Common myeloid progenitor, CD34-positive (primary cell): Measurements from ENCODE around the gene ESR2.
"Not testable (repeated sequence)": the region's sequence is repeated elsewhere in the genome, so short reads cannot be mapped to it uniquely, and the experiment has no call there.

Source experiments
- CTCF ChIA-PET: fragments of 350-600 bp; sonication (Branson Sonifier 250); formaldehyde crosslinking; loops from one replicate; lab custom pipeline; 2021; ENCODE audit warnings: antibody characterized with exemption; lab: Charles Lee
- POLR2A ChIA-PET: fragments of 350-600 bp; sonication (Branson Sonifier 250); formaldehyde crosslinking; loops from one replicate; lab custom pipeline; 2021; ENCODE audit warnings: antibody characterized with exemption; lab: Charles Lee
- DNase-seq, 3 donors: peaks; one replicate each; pipeline versions ENCODE4 v3.0.0 to v3.0.0-alpha.2; 2013
- H3K27ac ChIP-seq, 2 experiments: 1 replicate in 1 of 2; 2 replicates in 1 of 2; pipeline ENCODE4 v1.7.0; 2013; ENCODE audit warnings: inconsistent platforms in 2 of 2, low read length in 2 of 2, mild to moderate bottlenecking in 2 of 2, low read depth in 1 of 2, moderate library complexity in 1 of 2; ENCODE audit not compliant: severe bottlenecking in 2 of 2, insufficient read depth in 1 of 2, poor library complexity in 1 of 2
- H3K27me3 ChIP-seq, 5 experiments: replicated peaks in 2 of 5; 1 replicate in 3 of 5; 2 replicates in 2 of 5; pipeline versions ENCODE4 v1.6.1 to v1.7.0; 2013; ENCODE audit warnings: low read length in 4 of 5, mild to moderate bottlenecking in 2 of 5, moderate library complexity in 2 of 5, inconsistent platforms in 1 of 5; ENCODE audit not compliant: insufficient read depth in 5 of 5, control insufficient read depth in 4 of 5
- H3K36me3 ChIP-seq, 4 experiments: 1 replicate in 2 of 4; 2 replicates in 2 of 4; pipeline versions ENCODE4 v1.6.1 to v1.7.0; 2013; ENCODE audit warnings: low read length in 3 of 4, control low read depth in 1 of 4, mild to moderate bottlenecking in 1 of 4; ENCODE audit not compliant: control insufficient read depth in 4 of 4, insufficient read depth in 4 of 4
- H3K4me1 ChIP-seq, 4 experiments: 1 replicate in 3 of 4; 2 replicates in 1 of 4; pipeline versions ENCODE4 v1.6.1 to v1.7.1; 2013; ENCODE audit warnings: low read length in 3 of 4, mild to moderate bottlenecking in 3 of 4, control low read depth in 1 of 4, inconsistent platforms in 1 of 4, moderate library complexity in 1 of 4; ENCODE audit not compliant: control insufficient read depth in 4 of 4, insufficient read depth in 4 of 4; ENCODE audit errors: control extremely low read depth in 1 of 4
- H3K4me3 ChIP-seq, 7 experiments: 1 replicate in 4 of 7; 2 replicates in 3 of 7; pipeline versions ENCODE4 v1.5.1 to v1.7.0; 2013; ENCODE audit warnings: mild to moderate bottlenecking in 7 of 7, low read length in 6 of 7, moderate library complexity in 6 of 7, inconsistent platforms in 2 of 7, low read depth in 2 of 7, control low read depth in 1 of 7; ENCODE audit not compliant: insufficient read depth in 4 of 7, control insufficient read depth in 1 of 7; ENCODE audit errors: extremely low read depth in 1 of 7
- H3K9me3 ChIP-seq, 5 experiments: 1 replicate in 4 of 5; 2 replicates in 1 of 5; pipeline versions ENCODE4 v1.6.1 to v1.7.1; 2013; ENCODE audit warnings: low read length in 4 of 5, mild to moderate bottlenecking in 2 of 5, inconsistent platforms in 1 of 5, low read depth in 1 of 5, moderate library complexity in 1 of 5; ENCODE audit not compliant: control insufficient read depth in 4 of 5, insufficient read depth in 2 of 5; ENCODE audit errors: control extremely low read depth in 1 of 5
- WGBS: methylation state at CpG from one replicate; pipeline ENCODE4 v1.1.5; 2013; ENCODE audit not compliant: insufficient coverage; 5-methylcytosine and 5-hydroxymethylcytosine counted together

Gene ESR2

DNA sequence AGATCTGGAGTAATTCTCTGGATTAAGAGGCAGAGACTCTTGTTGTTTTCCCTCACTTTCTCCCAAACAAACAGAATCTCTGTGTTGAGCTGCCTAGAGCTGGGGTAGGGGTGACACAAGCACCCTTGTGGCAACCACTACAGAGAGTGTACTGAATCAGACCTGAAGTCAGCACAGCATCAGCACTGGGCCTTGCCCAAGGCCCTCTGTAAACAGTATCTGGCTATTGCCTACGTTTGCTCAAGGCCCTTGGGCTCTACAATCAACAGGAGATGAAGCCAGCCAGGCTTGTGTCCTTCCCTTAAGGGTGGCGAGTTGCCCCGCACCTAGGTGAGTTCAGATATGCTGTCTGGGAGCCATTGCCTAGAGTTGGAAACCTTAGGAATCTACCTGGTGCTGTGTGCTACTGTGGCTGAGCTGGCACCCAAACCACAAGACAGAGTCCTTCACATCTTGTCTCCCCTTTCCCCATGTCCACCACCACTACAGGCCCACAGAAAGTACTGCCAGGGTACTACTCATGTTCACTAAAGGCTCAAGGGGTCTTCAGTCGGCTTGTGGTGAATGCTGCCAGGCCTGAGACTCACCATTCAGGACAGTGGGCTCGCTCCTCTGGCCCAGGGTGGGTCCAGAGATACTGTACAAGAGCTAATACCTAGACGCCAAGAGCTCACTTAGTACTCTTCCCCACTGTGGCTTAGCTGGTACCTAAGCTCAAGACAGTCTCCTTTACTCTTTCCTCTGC, 234.5 kb downstream of the ESR2 start:
- DNase-seq = no peak
- H3K4me1 ChIP-seq = no peaks in the 10 kb centered on the region
- ChIA-PET CTCF (interaction anchor here (1.7 kb wide), 1 partner anchor 235 kb away, joined by 4 read pairs; no protein-coding TSS in a partner anchor), POLR2A (no interaction called here)
- no peak overlapping the region for H3K27ac ChIP-seq
- H3K36me3 ChIP-seq = no peaks in the 10 kb centered on the region
- H3K4me3 ChIP-seq = no peak overlapping the region
- no peaks in the 10 kb centered on the region for H3K9me3 ChIP-seq
- 94% methylated on average over 5 of the region's 6 CpGs for WGBS
- no peaks in the 10 kb centered on the region for H3K27me3 ChIP-seq

DNA sequence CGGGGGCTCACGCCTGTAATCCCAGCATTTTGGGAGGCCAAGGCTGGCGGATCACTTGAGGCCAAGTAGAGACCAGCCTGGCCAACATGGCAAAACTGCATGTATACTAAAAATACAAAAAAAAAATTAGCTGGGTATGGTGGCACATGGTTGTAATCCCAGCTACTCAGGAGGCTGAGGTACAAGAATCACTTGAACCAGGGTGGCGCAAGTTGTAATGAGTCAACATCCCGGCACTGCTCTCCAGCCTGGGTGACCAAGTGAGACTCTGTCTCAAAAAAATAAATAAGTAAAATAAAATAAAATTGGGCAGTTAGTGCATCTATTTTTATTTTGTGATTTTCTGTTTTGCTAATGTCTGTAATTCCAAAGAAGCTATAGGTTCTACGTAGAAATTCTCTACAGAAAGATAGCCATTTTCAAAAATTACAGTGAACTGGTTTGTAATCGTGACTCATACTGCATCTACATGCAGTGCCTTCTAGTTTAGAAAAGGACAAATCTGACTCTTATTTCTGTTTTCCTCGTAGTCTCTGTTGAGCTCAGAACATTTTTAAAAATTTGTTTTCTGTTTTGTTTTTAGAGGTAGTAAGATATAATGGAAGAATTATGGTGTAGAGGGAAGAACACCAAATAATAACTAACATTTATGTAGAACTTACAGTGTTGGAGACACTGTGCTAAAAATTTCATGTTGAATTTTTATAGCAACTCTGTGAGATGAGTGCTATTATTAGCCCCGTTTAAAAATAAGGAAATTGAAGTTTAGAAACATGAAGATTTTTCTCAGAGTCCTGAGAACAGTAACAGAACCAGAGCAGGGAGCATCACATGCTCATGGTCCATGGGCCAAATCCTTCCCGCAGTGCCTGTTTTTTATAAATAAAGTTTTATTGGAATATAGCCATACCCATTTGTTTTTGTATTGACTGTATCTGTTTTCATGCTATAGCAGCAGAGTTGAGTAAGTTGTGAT, 240.2 kb downstream of the ESR2 start:
- Histone ChIP-seq H3K4me1 (no peaks in the 10 kb centered on the region), H3K36me3 (no peaks in the 10 kb centered on the region), H3K4me3 (no peak overlapping the region), H3K27ac (no peak overlapping the region), H3K9me3 (no peaks in the 10 kb centered on the region), H3K27me3 (no peaks in the 10 kb centered on the region)
- WGBS = 88% methylated on average over 1 of the region's 10 CpGs
- ChIA-PET CTCF (interaction anchor here (0.8 kb wide), 1 partner anchor 249 kb away, joined by 3 read pairs; no protein-coding TSS in a partner anchor), POLR2A (no interaction called here)
- DNase-seq = no peak

DNA sequence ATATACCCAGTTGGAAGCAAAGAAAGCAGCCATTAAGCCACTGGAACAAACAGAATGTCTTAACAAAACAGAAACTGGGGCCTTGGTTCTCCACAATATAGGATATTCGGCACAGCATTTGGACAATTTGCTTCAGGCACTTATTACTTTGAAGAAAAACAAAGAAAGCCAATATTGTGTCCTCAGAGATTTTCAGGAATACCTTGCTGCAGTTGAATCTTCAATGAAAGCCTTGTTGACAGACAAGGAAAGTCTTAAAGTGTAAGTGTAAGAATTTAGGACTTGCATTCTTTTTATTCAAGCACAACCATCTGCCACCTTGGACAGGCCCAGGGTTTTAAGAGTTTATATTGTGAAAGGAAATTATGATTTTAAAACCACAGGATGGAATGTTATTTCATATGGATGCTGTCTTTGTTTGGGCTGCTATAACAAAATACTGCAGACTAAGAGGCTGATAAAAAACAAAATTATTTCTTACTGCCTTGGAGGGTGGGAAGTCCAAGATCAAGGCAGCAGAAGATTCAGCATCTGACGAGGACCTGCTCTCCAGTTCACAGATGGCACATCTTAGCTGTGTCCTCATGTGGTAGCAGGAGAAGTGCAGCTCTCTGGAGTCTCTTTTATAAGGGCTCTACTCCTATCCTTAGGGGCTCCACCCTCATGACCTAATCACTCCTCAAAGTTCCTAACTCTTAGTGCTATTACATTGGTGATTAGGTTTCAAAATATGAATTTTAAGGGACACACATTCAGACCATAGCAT, 244.4 kb downstream of the ESR2 start:
- H3K4me3 ChIP-seq = no peak overlapping the region
- 100% methylated on average over 1 of the region's 2 CpGs for WGBS
- H3K9me3 ChIP-seq = no peaks in the 10 kb centered on the region
- DNase-seq = no peak
- no peaks in the 10 kb centered on the region for H3K4me1 ChIP-seq
- ChIA-PET CTCF (no interaction called here), POLR2A (no interaction called here)
- H3K27me3 ChIP-seq = peaks cover 0 to 3% (median 0%) of the 10 kb centered on the region in 5 experiments
- H3K36me3 ChIP-seq = no peaks in the 10 kb centered on the region
- H3K27ac ChIP-seq = no peak overlapping the region

DNA sequence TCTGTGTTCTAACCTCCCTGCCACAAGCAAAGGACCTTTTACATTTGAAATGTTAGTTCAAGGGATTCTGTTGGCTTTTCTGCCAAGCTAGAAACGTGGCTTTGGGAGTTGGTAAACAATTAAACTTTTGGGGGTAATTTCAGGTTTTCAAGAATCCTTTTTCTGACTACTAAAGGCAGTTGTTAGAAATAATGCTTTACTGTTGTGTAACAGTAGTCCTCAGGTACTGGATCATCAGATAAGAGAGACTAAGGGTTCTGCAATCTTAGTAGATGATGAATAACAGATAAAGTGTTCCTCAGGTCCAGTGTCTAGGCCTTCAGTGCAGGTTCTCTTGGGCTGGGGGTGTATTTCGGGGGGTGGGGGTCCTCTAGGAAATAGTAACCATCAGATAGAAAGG, 249.1 kb downstream of the ESR2 start:
- WGBS = 90% methylated on average over 2 of the region's 2 CpGs
- CTCF ChIA-PET = no interaction called here

DNA sequence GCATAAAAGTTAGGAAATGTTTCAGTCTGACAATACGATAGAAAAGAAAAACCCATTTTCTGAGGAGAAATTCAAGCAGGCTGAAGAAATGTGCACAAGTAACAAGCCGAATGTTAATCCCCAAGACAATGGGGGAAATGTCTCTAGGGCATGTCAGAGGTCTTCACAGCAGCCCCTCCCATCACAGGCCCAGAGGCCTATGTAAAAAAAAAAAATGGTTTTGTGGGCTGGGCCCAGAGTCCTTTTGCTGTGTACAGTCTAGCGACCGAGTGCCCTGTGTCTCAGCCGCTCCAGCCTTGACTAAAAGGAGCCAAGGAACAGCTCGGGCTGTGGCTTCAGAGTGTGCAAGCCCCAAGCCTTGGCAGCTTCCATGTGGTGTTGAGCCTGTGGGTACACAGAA, 250.9 kb downstream of the ESR2 start:
- H3K27me3 ChIP-seq, H3K4me1 ChIP-seq, H3K9me3 ChIP-seq, DNase-seq, H3K4me3 ChIP-seq, POLR2A ChIA-PET, H3K36me3 ChIP-seq, H3K27ac ChIP-seq: not testable (repeated sequence)
- CTCF ChIA-PET = interaction anchor here (0.7 kb wide), 1 partner anchor 15 kb away, joined by 3 read pairs; no protein-coding TSS in a partner anchor
- 100% methylated on average over 4 of the region's 6 CpGs for WGBS

More for the DNA sequence above, 249.1 kb downstream of the ESR2 start:
- no peaks in the 10 kb centered on the region for H3K36me3 ChIP-seq
- peaks cover 0 to 4% (median 0%) of the 10 kb centered on the region in 5 experiments for H3K9me3 ChIP-seq
- H3K4me3 ChIP-seq = no peak overlapping the region
- POLR2A ChIA-PET = no interaction called here
- H3K27me3 ChIP-seq = peaks cover 0 to 3% (median 0%) of the 10 kb centered on the region in 5 experiments
- DNase-seq = no peak
- no peaks in the 10 kb centered on the region for H3K4me1 ChIP-seq
- H3K27ac ChIP-seq = no peak overlapping the region

DNA sequence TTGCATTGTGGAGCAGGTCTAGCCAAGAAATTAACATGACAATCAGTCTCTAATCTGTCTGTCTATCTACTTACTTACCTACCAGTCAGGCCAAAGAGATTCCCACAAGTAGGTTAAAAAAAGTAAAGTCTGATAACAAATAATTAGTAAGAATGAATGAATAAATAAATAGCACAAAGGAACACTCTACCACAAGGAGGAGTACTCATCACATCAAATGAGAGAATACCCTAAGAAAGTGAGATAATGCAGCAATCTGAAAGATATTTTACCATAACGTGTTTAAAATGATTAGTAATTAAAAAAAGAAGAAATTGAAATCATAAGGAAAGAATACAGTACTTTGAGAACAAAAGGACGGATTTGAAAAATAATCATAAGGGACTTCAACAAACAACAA, 254.1 kb downstream of the ESR2 start:
- peak; percentile 2 to 10 (median 5) for DNase-seq
- CTCF ChIA-PET = interaction anchor here (1.4 to 1.6 kb wide), 2 partner anchors 255 to 263 kb away, joined by 3 to 4 read pairs; no protein-coding TSS in a partner anchor
- POLR2A ChIA-PET = no interaction called here
- no CpG with 5 or more reads among the region's 2 CpGs for WGBS
- H3K36me3 ChIP-seq = no peaks in the 10 kb centered on the region
- H3K9me3 ChIP-seq = peaks cover 0 to 4% (median 0%) of the 10 kb centered on the region in 5 experiments
- H3K4me1 ChIP-seq = no peaks in the 10 kb centered on the region
- no peak overlapping the region for H3K27ac ChIP-seq
- no peaks in the 10 kb centered on the region for H3K27me3 ChIP-seq
- no peak overlapping the region for H3K4me3 ChIP-seq
